ENCODE measurements around the gene AIG1. TPM values are rescaled to one million over a fixed set of nuclear protein-coding genes. Genes with fewer than 3 reads are reported as not detected.

AIG1 gene
- total RNA-seq, 1 experiment from 2014 or later: 2.2 TPM

DNA sequence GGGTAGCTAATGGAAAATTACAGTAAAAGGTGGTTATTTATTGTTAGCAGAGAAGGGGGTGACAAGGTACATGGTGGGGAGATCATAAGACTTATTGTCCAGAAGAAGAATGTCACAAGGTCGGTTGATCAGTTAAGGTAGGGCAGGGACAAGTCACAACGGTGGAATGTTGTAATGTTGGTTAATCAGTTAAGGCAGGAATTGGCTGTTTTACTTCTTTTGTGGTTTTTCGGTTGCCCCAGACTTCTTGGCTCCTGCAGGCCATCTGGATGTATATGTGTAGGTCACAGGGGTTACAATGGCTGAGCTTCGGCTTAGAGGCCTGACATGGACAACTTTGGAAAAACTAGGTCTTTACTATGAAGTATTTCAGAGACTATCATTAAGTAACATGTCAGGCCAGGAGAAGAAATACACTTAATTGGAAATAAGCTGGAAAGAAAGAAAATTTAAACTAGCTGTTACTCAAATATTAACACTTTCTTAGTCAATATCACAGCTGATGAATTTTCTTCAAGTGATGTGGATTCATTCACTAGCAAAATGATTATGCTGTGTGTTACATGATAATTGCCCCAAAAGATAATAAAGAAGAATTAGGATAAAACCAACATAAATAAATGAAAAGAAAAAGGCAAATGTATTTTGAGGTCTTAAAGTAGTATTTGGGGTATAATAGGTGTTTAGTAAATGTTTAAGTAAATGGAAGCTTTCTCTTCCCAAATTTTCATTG, 4.4 kb downstream of the AIG1 start:
- Histone ChIP-seq H3K4me3 (ENCODE audit: low read depth, low read length, poor library complexity, severe bottlenecking) (no peak overlapping the region), H3K27ac (ENCODE audit: low read depth, low read length, poor library complexity, severe bottlenecking) (no peak overlapping the region), H3K27me3 (replicated peaks; ENCODE audit: insufficient read depth, low read depth, low read length, poor library complexity) (no peaks in the 10 kb centered on the region), H3K36me3 (ENCODE audit: insufficient read depth, low read length, poor library complexity, severe bottlenecking) (no peaks in the 10 kb centered on the region), H3K9me3 (ENCODE audit: low read depth, low read length, poor library complexity, severe bottlenecking) (no peaks in the 10 kb centered on the region), H3K4me1 (ENCODE audit: insufficient read depth, low read length, poor library complexity, severe bottlenecking) (no peaks in the 10 kb centered on the region)
- no peak for DNase-seq (ENCODE audit: low spot score)
- no TSS peak for BruUV-seq (replicated peaks)
- intact Hi-C loops (cut with micrococcal nuclease; ENCODE audit: unreplicated experiment): no loop called here
- ChIA-PET POLR2A (ENCODE audit: low non-redundant PET) (no interaction called here), CTCF (interaction anchor here (0.5 kb wide), 1 partner anchor 274 kb away, joined by 3 read pairs; no protein-coding TSS in a partner anchor)
- TF ChIP-seq EZH2 (IDR thresholded peaks at IDR 0.05; ENCODE audit: borderline replicate concordance, low read depth, low read length, poor library complexity, severe bottlenecking) (no peak), CTCF (conservative IDR thresholded peaks at IDR 0.05; ENCODE audit: low read depth, low read length) (no peak)

- H3K27ac ChIP-seq (ENCODE audit: low read depth, low read length, poor library complexity, severe bottlenecking): no peak overlapping the region
- intact Hi-C loops (cut with micrococcal nuclease; ENCODE audit: unreplicated experiment): no loop called here
- POLR2A ChIA-PET (ENCODE audit: low non-redundant PET): no interaction called here
- no peaks in the 10 kb centered on the region for H3K27me3 ChIP-seq (replicated peaks; ENCODE audit: insufficient read depth, low read depth, low read length, poor library complexity)
- H3K36me3 ChIP-seq (ENCODE audit: insufficient read depth, low read length, poor library complexity, severe bottlenecking): no peaks in the 10 kb centered on the region
- CTCF ChIA-PET: no interaction called here
- TF ChIP-seq CTCF (conservative IDR thresholded peaks at IDR 0.05; ENCODE audit: low read depth, low read length) (no peak), EZH2 (IDR thresholded peaks at IDR 0.05; ENCODE audit: borderline replicate concordance, low read depth, low read length, poor library complexity, severe bottlenecking) (no peak)
- no peaks in the 10 kb centered on the region for H3K9me3 ChIP-seq (ENCODE audit: low read depth, low read length, poor library complexity, severe bottlenecking)
- no peak for DNase-seq (ENCODE audit: low spot score)
- no peak overlapping the region for H3K4me3 ChIP-seq (ENCODE audit: low read depth, low read length, poor library complexity, severe bottlenecking)
- H3K4me1 ChIP-seq (ENCODE audit: insufficient read depth, low read length, poor library complexity, severe bottlenecking): no peaks in the 10 kb centered on the region
- BruUV-seq (replicated peaks): no TSS peak
These were observed 7.3 kb downstream of the AIG1 start for GRCh38 chr6:143068001-143068400.

DNA sequence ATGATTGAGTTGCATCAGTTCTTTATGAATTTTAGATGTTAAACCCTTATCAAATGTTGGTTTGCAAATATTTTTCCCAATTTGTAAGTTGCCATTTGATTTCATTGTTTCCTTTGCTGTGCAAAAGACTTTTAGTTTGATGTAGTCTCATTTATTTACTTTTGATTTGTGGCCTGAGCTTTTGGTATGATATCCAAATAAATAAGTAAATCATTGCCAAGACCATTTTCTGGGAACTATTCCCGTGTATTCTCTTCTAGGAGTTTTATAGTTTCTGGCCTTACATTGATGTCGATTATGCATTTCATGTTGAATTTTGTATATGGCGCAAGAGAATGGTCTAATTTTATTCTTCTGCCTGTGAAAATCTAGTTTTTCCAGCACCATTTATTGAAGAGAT, 13.4 kb downstream of the AIG1 start:
- intact Hi-C loops (cut with micrococcal nuclease; ENCODE audit: unreplicated experiment): no loop called here
- ChIA-PET CTCF (no interaction called here), POLR2A (ENCODE audit: low non-redundant PET) (no interaction called here)

More for the DNA sequence above, 13.4 kb downstream of the AIG1 start:
- no peak for DNase-seq (ENCODE audit: low spot score)
- peaks cover 6% of the 10 kb centered on the region for H3K9me3 ChIP-seq (ENCODE audit: low read depth, low read length, poor library complexity, severe bottlenecking)
- H3K4me1 ChIP-seq (ENCODE audit: insufficient read depth, low read length, poor library complexity, severe bottlenecking): no peaks in the 10 kb centered on the region
- BruUV-seq (replicated peaks): no TSS peak
- no peaks in the 10 kb centered on the region for H3K27me3 ChIP-seq (replicated peaks; ENCODE audit: insufficient read depth, low read depth, low read length, poor library complexity)
- no peak for TF ChIP-seq CTCF (conservative IDR thresholded peaks at IDR 0.05; ENCODE audit: low read depth, low read length)
- TF ChIP-seq EZH2 (IDR thresholded peaks at IDR 0.05; ENCODE audit: borderline replicate concordance, low read depth, low read length, poor library complexity, severe bottlenecking): no peak
- H3K4me3 ChIP-seq (ENCODE audit: low read depth, low read length, poor library complexity, severe bottlenecking): no peak overlapping the region
- H3K27ac ChIP-seq (ENCODE audit: low read depth, low read length, poor library complexity, severe bottlenecking): no peak overlapping the region
- no peaks in the 10 kb centered on the region for H3K36me3 ChIP-seq (ENCODE audit: insufficient read depth, low read length, poor library complexity, severe bottlenecking)

Measured in A673 (cell line).